Natural killer cell (primary cell): ENCODE measurements around the gene KSR1. TPM values are rescaled to one million over a fixed set of nuclear protein-coding genes. Genes with fewer than 3 reads are reported as not detected.
"Not testable (repeated sequence)": the region's sequence is repeated elsewhere in the genome, so short reads cannot be mapped to it uniquely, and the experiment has no call there.

ENCODE experiments used
- ATAC-seq, 3 donors: fragments of 150-1000 bp in 2 of 3; fragments of 200-7000 bp in 1 of 3; cut with Tn5 transposase; 1 replicate in 1 of 3; 2 replicates in 2 of 3; pipeline ENCODE4 v1.10.0; 2021; ENCODE audit warnings: mild to moderate bottlenecking in 2 of 3, moderate library complexity in 2 of 3
- DNase-seq, 2 donors: peaks; one replicate each; pipeline versions ENCODE4 v3.0.0 to v3.0.0-alpha.2; 2013 to 2021; ENCODE audit warnings: mixed read lengths in 1 of 2
- H3K27ac ChIP-seq: one replicate; pipeline ENCODE4 v1.5.1; 2013; ENCODE audit warnings: mild to moderate bottlenecking, low read length
- H3K27me3 ChIP-seq: one replicate; pipeline ENCODE4 v1.6.1; 2013; ENCODE audit warnings: low read length; ENCODE audit not compliant: control insufficient read depth, insufficient read depth
- H3K36me3 ChIP-seq: one replicate; pipeline ENCODE4 v1.6.1; 2013; ENCODE audit warnings: low read length; ENCODE audit not compliant: control insufficient read depth, insufficient read depth
- H3K4me1 ChIP-seq: one replicate; pipeline ENCODE4 v1.6.1; 2013; ENCODE audit warnings: low read length; ENCODE audit not compliant: control insufficient read depth, insufficient read depth
- H3K4me3 ChIP-seq: one replicate; pipeline ENCODE4 v1.5.1; 2013; ENCODE audit warnings: low read length
- H3K9me3 ChIP-seq: one replicate; pipeline ENCODE4 v1.6.1; 2013; ENCODE audit warnings: low read length; ENCODE audit not compliant: control insufficient read depth, insufficient read depth
- H3K27ac Mint-ChIP-seq, 2 donors: one replicate each; pipeline ENCODE4 v1.8.0; 2022; ENCODE audit warnings: mild to moderate bottlenecking in 2 of 2, mixed read lengths in 2 of 2, moderate library complexity in 1 of 2
- H3K27me3 Mint-ChIP-seq, 2 donors: one replicate each; pipeline ENCODE4 v1.8.0; 2022; ENCODE audit warnings: low read depth in 2 of 2, mixed read lengths in 2 of 2
- H3K36me3 Mint-ChIP-seq: one replicate; pipeline ENCODE4 v1.8.0; 2022; ENCODE audit warnings: mixed read lengths
- H3K4me1 Mint-ChIP-seq, 2 donors: one replicate each; pipeline ENCODE4 v1.8.0; 2022; ENCODE audit warnings: mixed read lengths in 2 of 2
- H3K4me3 Mint-ChIP-seq: one replicate; pipeline ENCODE4 v1.8.0; 2022; ENCODE audit warnings: mild to moderate bottlenecking, moderate library complexity, mixed read lengths
- H3K9me3 Mint-ChIP-seq, 2 donors: one replicate each; pipeline ENCODE4 v1.8.0; 2022; ENCODE audit warnings: mixed read lengths in 2 of 2
- CTCF ChIP-seq: fragments of 200-600 bp; IDR thresholded peaks from one replicate; pipeline ENCODE4 v1.8.0; 2022; ENCODE audit warnings: antibody characterized with exemption
- WGBS: methylation state at CpG from one replicate; pipeline ENCODE4 v1.1.7; 2013; ENCODE audit warnings: missing lambda C conversion rate; ENCODE audit not compliant: insufficient coverage; 5-methylcytosine and 5-hydroxymethylcytosine counted together
- intact Hi-C: fragments of 100-400 bp; cut with micrococcal nuclease; formaldehyde crosslinking; loops from one replicate; pipeline ENCODE4 v1.14.2; 2022
- total RNA-seq, 4 donors: library from RNA; stranded (reverse); fragments of 120-200 nt in 1 of 4; gene quantifications; one replicate each; pipeline versions ENCODE4 v1.2.3 to v1.2.4, GENCODE V29; 2013 to 2022

Gene KSR1
- total RNA-seq, 3 donors from 2014 or later (not counting 1 experiment from before 2014, with no cell fraction given): 46.4 to 63.1 (median 59.2) TPM

- no peaks in the 10 kb centered on the region for H3K9me3 ChIP-seq
- peaks cover 39 to 55% of the 10 kb centered on the region in 2 donors for H3K4me1 Mint-ChIP-seq
- WGBS: 44% methylated on average over 4 of the region's 6 CpGs
- H3K36me3 Mint-ChIP-seq: peaks cover 6% of the 10 kb centered on the region
- no peaks in the 10 kb centered on the region for H3K27me3 Mint-ChIP-seq
- H3K27ac ChIP-seq: peak overlapping the region; percentile 17
- H3K9me3 Mint-ChIP-seq: no peaks in the 10 kb centered on the region
- H3K4me3 Mint-ChIP-seq: no peak overlapping the region
- H3K4me1 ChIP-seq: peaks cover 43% of the 10 kb centered on the region
- intact Hi-C loops: no loop called here
- H3K36me3 ChIP-seq: peaks cover 12% of the 10 kb centered on the region
- no peak overlapping the region for H3K4me3 ChIP-seq
- DNase-seq (no peak), ATAC-seq (peak in 1 of 3 donors; percentile 45)
- no peaks in the 10 kb centered on the region for H3K27me3 ChIP-seq
- no peak for TF ChIP-seq CTCF
- H3K27ac Mint-ChIP-seq: peak overlapping the region; percentile 48 to 65
These were observed 179.1 kb downstream of the KSR1 start for GRCh38 chr17:27635275-27635823.

GRCh38 chr17:27636005-27636520 is 179.8 kb downstream of the KSR1 start:
- H3K27ac ChIP-seq, H3K9me3 Mint-ChIP-seq, H3K4me3 Mint-ChIP-seq, H3K4me3 ChIP-seq, intact Hi-C loops, ATAC-seq, H3K9me3 ChIP-seq, H3K27me3 ChIP-seq, DNase-seq, H3K27me3 Mint-ChIP-seq, H3K36me3 Mint-ChIP-seq: not testable (repeated sequence)
- peaks cover 19% of the 10 kb centered on the region for H3K36me3 ChIP-seq
- H3K4me1 Mint-ChIP-seq: peaks cover 33 to 47% of the 10 kb centered on the region in 2 donors
- peak overlapping the region; percentile 48 to 65 for H3K27ac Mint-ChIP-seq
- H3K4me1 ChIP-seq: peaks cover 36% of the 10 kb centered on the region
- 59% methylated on average over 2 of the region's 3 CpGs for WGBS

GRCh38 chr17:27637818-27638217 is 181.6 kb downstream of the KSR1 start:
- H3K9me3 Mint-ChIP-seq, H3K27me3 Mint-ChIP-seq, DNase-seq, H3K4me3 Mint-ChIP-seq, H3K27ac ChIP-seq, H3K27ac Mint-ChIP-seq, ATAC-seq, H3K9me3 ChIP-seq, H3K27me3 ChIP-seq, H3K4me3 ChIP-seq, intact Hi-C loops: not testable (repeated sequence)
- peaks cover 20% of the 10 kb centered on the region for H3K36me3 ChIP-seq
- H3K36me3 Mint-ChIP-seq: peaks cover 11% of the 10 kb centered on the region
- 100% methylated on average over 5 of the region's 7 CpGs for WGBS
- peaks cover 18% of the 10 kb centered on the region for H3K4me1 ChIP-seq
- peaks cover 18 to 30% of the 10 kb centered on the region in 2 donors for H3K4me1 Mint-ChIP-seq

GRCh38 chr17:27638415-27638914 is 182.2 kb downstream of the KSR1 start:
- H3K4me3 ChIP-seq, H3K27ac Mint-ChIP-seq, H3K9me3 ChIP-seq, H3K4me3 Mint-ChIP-seq, ATAC-seq, DNase-seq, intact Hi-C loops, H3K27me3 ChIP-seq, H3K9me3 Mint-ChIP-seq, H3K27ac ChIP-seq, H3K27me3 Mint-ChIP-seq: not testable (repeated sequence)
- Mint-ChIP-seq H3K36me3 (peaks cover 11% of the 10 kb centered on the region), H3K4me1 (peaks cover 17 to 23% of the 10 kb centered on the region in 2 donors)
- WGBS: 100% methylated on average over 1 of the region's 5 CpGs
- Histone ChIP-seq H3K36me3 (peaks cover 20% of the 10 kb centered on the region), H3K4me1 (peaks cover 12% of the 10 kb centered on the region)

GRCh38 chr17:27640790-27641189 is 184.5 kb downstream of the KSR1 start:
- Histone ChIP-seq H3K4me3 (no peak overlapping the region), H3K9me3 (no peaks in the 10 kb centered on the region), H3K27ac (no peak overlapping the region), H3K4me1 (peaks cover 1% of the 10 kb centered on the region), H3K36me3 (peaks cover 27% of the 10 kb centered on the region), H3K27me3 (no peaks in the 10 kb centered on the region)
- H3K4me3 Mint-ChIP-seq: no peak overlapping the region
- ATAC-seq (no peak), DNase-seq (no peak)
- H3K9me3 Mint-ChIP-seq: no peaks in the 10 kb centered on the region
- no peak for TF ChIP-seq CTCF
- WGBS: 100% methylated on average over 1 of the region's 4 CpGs
- H3K27ac Mint-ChIP-seq: no peak overlapping the region
- H3K27me3 Mint-ChIP-seq: no peaks in the 10 kb centered on the region
- intact Hi-C loops: no loop called here
- H3K4me1 Mint-ChIP-seq: peaks cover 1 to 7% of the 10 kb centered on the region in 2 donors
- peaks cover 11% of the 10 kb centered on the region for H3K36me3 Mint-ChIP-seq
